A549 (cell line): ENCODE measurements around the gene BCAS1.

Experiments used
- CEBPB ChIP-seq, 2 experiments: fragments of >200 bp in 1 of 2; sonication (Bioruptor Twin) in 1 of 2; formaldehyde crosslinking in 1 of 2; IDR thresholded peaks; 2 replicates each; pipeline ENCODE4 v1.6.1; 2012 to 2016
- ESRRA ChIP-seq: fragments of 150-350 bp; IDR thresholded peaks from 2 replicates; pipeline ENCODE4 v1.6.1; 2014; ENCODE audit warnings: mild to moderate bottlenecking, low read length, borderline replicate concordance
- POLR2A ChIP-seq: IDR thresholded peaks from 2 replicates; pipeline ENCODE4 v1.6.1; 2012; ENCODE audit warnings: mild to moderate bottlenecking, low read length

GRCh38 chr20:54063580-54063979 lies 6.8 kb downstream of the BCAS1 start:
- no peak for TF ChIP-seq POLR2A
- no peak for TF ChIP-seq ESRRA
- TF ChIP-seq CEBPB (IDR thresholded peaks at IDR 0.05), result no peak
